NB4 (cell line): ENCODE results near the gene OR51L1.

ENCODE experiments used
- CTCF ChIP-seq: IDR thresholded peaks from one replicate; pipeline ENCODE4 v1.5.1; 2012; ENCODE audit warnings: low read depth, low read length
- MYC ChIP-seq: IDR thresholded peaks from 2 replicates; pipeline ENCODE4 v1.6.1; 2011; ENCODE audit warnings: low read depth, low read length
- POLR2A ChIP-seq: IDR thresholded peaks from 2 replicates; pipeline ENCODE4 v1.6.1; 2011; ENCODE audit warnings: mild to moderate bottlenecking; ENCODE audit not compliant: insufficient read length; ENCODE audit errors: extremely low read depth

GRCh38 chr11:5046754-5047330, 52.2 kb downstream of the OR51L1 start:
- TF ChIP-seq MYC: no peak
- no peak for TF ChIP-seq CTCF
- TF ChIP-seq POLR2A: no peak
